ENCODE data around the gene ARL13A.

GRCh38 chrX:101025126-101025525 is 55.6 kb downstream of the ARL13A start:
- no peak for TF ChIP-seq CTCF (IDR thresholded peaks at IDR 0.05)
- no peak for TF ChIP-seq POLR2A (IDR thresholded peaks at IDR 0.05)

Data from body of pancreas (tissue), 4 donors.